HepG2 (cell line): ENCODE results near the gene HINFP. TPM values are rescaled to one million over a fixed set of nuclear protein-coding genes. Genes with fewer than 3 reads are reported as not detected.

Source experiments
- DMAP1 ChIP-seq: IDR thresholded peaks from 2 replicates; pipeline ENCODE4 v1.6.1; 2016
- FOXM1 ChIP-seq: sonication (generic); formaldehyde crosslinking; IDR thresholded peaks from 2 replicates; pipeline ENCODE4 v1.5.0; 2020; ENCODE audit warnings: missing genetic modification reagents
- GLI4 ChIP-seq: sonication (generic); formaldehyde crosslinking; IDR thresholded peaks from 2 replicates; pipeline ENCODE4 v1.5.1; 2020; ENCODE audit warnings: missing genetic modification reagents, mild to moderate bottlenecking, moderate library complexity, borderline replicate concordance
- GRHL1 ChIP-seq: sonication (generic); formaldehyde crosslinking; conservative IDR thresholded peaks from 2 replicates; pipeline ENCODE4 v1.8.0; 2022; ENCODE audit warnings: missing genetic modification reagents
- KLF16 ChIP-seq, 2 experiments: sonication (generic) in 1 of 2; formaldehyde crosslinking in 1 of 2; IDR thresholded peaks; 2 replicates each; pipeline versions ENCODE4 v1.6.1 to v1.8.0; 2016 to 2023; ENCODE audit warnings: missing genetic modification reagents in 2 of 2, missing compliant biosample characterization in 1 of 2
- MXD3 ChIP-seq: IDR thresholded peaks from 2 replicates; pipeline ENCODE4 v1.6.1; 2016; ENCODE audit warnings: mild to moderate bottlenecking, missing biosample characterization, missing genetic modification reagents
- NFIC ChIP-seq: IDR thresholded peaks from 2 replicates; pipeline ENCODE4 v1.6.1; 2012; ENCODE audit warnings: mild to moderate bottlenecking, low read length, inconsistent platforms
- PAWR ChIP-seq: sonication (generic); formaldehyde crosslinking; IDR thresholded peaks from 2 replicates; pipeline ENCODE4 v1.4.0; 2020; ENCODE audit warnings: missing genetic modification reagents, mild to moderate bottlenecking, borderline replicate concordance
- PLSCR1 ChIP-seq: sonication (generic); formaldehyde crosslinking; IDR thresholded peaks from 2 replicates; pipeline ENCODE4 v1.5.0; 2020; ENCODE audit warnings: missing genetic modification reagents, mild to moderate bottlenecking, borderline replicate concordance
- SMAD9 ChIP-seq: sonication (generic); formaldehyde crosslinking; IDR thresholded peaks from 2 replicates; pipeline ENCODE4 v1.5.1; 2020; ENCODE audit warnings: mild to moderate bottlenecking, missing genetic modification reagents
- SP1 ChIP-seq, 2 experiments: fragments of 450-650 bp in 1 of 2; sonication (generic) in 1 of 2; formaldehyde crosslinking in 1 of 2; IDR thresholded peaks; 2 replicates each; pipeline versions ENCODE4 v1.4.0 to v1.6.1; 2016 to 2020; ENCODE audit warnings: missing genetic modification reagents in 1 of 2
- SP5 ChIP-seq: IDR thresholded peaks from 2 replicates; pipeline ENCODE4 v1.6.1; 2016; ENCODE audit warnings: low read depth, borderline replicate concordance
- THAP8 ChIP-seq: sonication (generic); formaldehyde crosslinking; IDR thresholded peaks from 2 replicates; pipeline ENCODE4 v1.5.1; 2020; ENCODE audit warnings: missing genetic modification reagents, mild to moderate bottlenecking, borderline replicate concordance
- ZBTB34 ChIP-seq: sonication (generic); formaldehyde crosslinking; IDR thresholded peaks from 2 replicates; pipeline ENCODE4 v1.8.0; 2022; ENCODE audit warnings: mild to moderate bottlenecking, missing genetic modification reagents
- ZFAT ChIP-seq: sonication (generic); formaldehyde crosslinking; conservative IDR thresholded peaks from 2 replicates; pipeline ENCODE4 v1.8.1; 2023; ENCODE audit warnings: missing genetic modification reagents, inconsistent platforms
- ZFP41 ChIP-seq: sonication (generic); formaldehyde crosslinking; IDR thresholded peaks from 2 replicates; pipeline ENCODE4 v1.4.0; 2020; ENCODE audit warnings: mild to moderate bottlenecking, missing genetic modification reagents, borderline replicate concordance
- ZNF782 ChIP-seq: sonication (generic); formaldehyde crosslinking; IDR thresholded peaks from 2 replicates; pipeline ENCODE4 v1.4.0; 2020; ENCODE audit warnings: missing genetic modification reagents, mild to moderate bottlenecking, borderline replicate concordance
- ZNF816 ChIP-seq: sonication (generic); formaldehyde crosslinking; IDR thresholded peaks from 2 replicates; pipeline ENCODE4 v1.8.0; 2022; ENCODE audit warnings: missing genetic modification reagents, mild to moderate bottlenecking, borderline replicate concordance
- ZSCAN9 ChIP-seq: IDR thresholded peaks from 2 replicates; pipeline ENCODE4 v1.6.1; 2016; ENCODE audit warnings: borderline replicate concordance
- polyA plus RNA-seq, 8 experiments: library from polyadenylated mRNA; depleted of rRNA in 3 of 8; stranded (reverse) in 7 of 8; unstranded in 1 of 8; fragments of >200 nt; fragmentation: Illumina TruSeq in 4 of 8; extraction: Trizol in 4 of 8; gene quantifications; 2 replicates each; pipeline versions ENCODE4 v1.2.1 to v1.2.3, GENCODE V29; 2011 to 2016; ENCODE audit warnings: low read depth in 4 of 8, missing spikeins in 1 of 8, mixed read lengths in 1 of 8; ENCODE audit not compliant: insufficient read depth in 1 of 8
- total RNA-seq, 5 experiments: library from RNA; depleted of rRNA; stranded (reverse); fragments of >200 nt; fragmentation: Illumina TruSeq; extraction: Trizol; gene quantifications; 2 replicates each; pipeline ENCODE4 v1.2.3, GENCODE V29; 2016; ENCODE audit warnings: low read depth in 1 of 5

HINFP gene
- total and polyA plus RNA-seq, 2 of the 13 experiments (the other 11 are each of a cell fraction or from before 2014, with no cell fraction given): 15.1 to 21.4 TPM

GRCh38 chr11:119095066-119095880 is 26.1 kb upstream of the HINFP start (continued):
- TF ChIP-seq ZBTB34 (CRISPR knock-in tag): 0 out of 2 replicates have a peak, but pooled peaks have one; percentile 52
- peak; percentile 91 for TF ChIP-seq FOXM1
- peak; percentile 46; the same call in 1 of the 2 replicates for TF ChIP-seq PAWR
- peak; percentile 78; the same call in 1 of the 2 replicates for TF ChIP-seq ZFP41 (CRISPR knock-in tag)
- TF ChIP-seq ZNF816 (CRISPR knock-in tag): peak; percentile 62; the same call in 1 of the 2 replicates
- peak; percentile 82 for TF ChIP-seq SMAD9 (CRISPR knock-in tag)
- no peak for TF ChIP-seq ZFAT
- TF ChIP-seq NFIC: no peak
- no peak for TF ChIP-seq GRHL1
- TF ChIP-seq MXD3 (CRISPR knock-in tag): peak; percentile 94
- no peak for TF ChIP-seq SP1 (IDR thresholded peaks at IDR 0.05)
- peak; percentile 76 for TF ChIP-seq SP1 (CRISPR knock-in tag; IDR thresholded peaks at IDR 0.05)
- TF ChIP-seq ZSCAN9 (CRISPR knock-in tag): no peak
- TF ChIP-seq SP5 (CRISPR knock-in tag): peak; percentile 17; the same call in 1 of the 2 replicates
- peak in 1 of 2 experiments; percentile 90; a peak in 2 of 4 replicates for TF ChIP-seq KLF16 (CRISPR knock-in tag; IDR thresholded peaks at IDR 0.05)
- TF ChIP-seq PLSCR1 (CRISPR knock-in tag): no peak
- TF ChIP-seq ZNF782 (CRISPR knock-in tag): peak; percentile 81; the same call in 1 of the 2 replicates
- peak; percentile 86; the same call in 1 of the 2 replicates for TF ChIP-seq GLI4 (CRISPR knock-in tag)
- TF ChIP-seq THAP8 (CRISPR knock-in tag): peak; percentile 86; the same call in 1 of the 2 replicates
- peak; percentile 93; the same call in 1 of the 2 replicates for TF ChIP-seq DMAP1
